Measurements from ENCODE around the gene TMEM41A.
"Not testable (repeated sequence)": the region's sequence is repeated elsewhere in the genome, so short reads cannot be mapped to it uniquely, and the experiment has no call there.

The TMEM41A gene

GRCh38 chr3:185489462-185489861 is 9.4 kb downstream of the TMEM41A start:
- DNase-seq (ENCODE audit: low read depth in 2 of 2, low spot score in 1 of 2): no peak

- DNase-seq (ENCODE audit: low read depth in 2 of 2, low spot score in 1 of 2): no peak
Observed at GRCh38 chr3:185488465-185488864, 10.4 kb downstream of the TMEM41A start.

- no peak for DNase-seq (ENCODE audit: low read depth in 2 of 2, low spot score in 1 of 2)
Observed at GRCh38 chr3:185486394-185486793, 12.4 kb downstream of the TMEM41A start.

- no peak for DNase-seq (ENCODE audit: low read depth in 2 of 2, low spot score in 1 of 2)
Observed at GRCh38 chr3:185484296-185484695, 14.5 kb downstream of the TMEM41A start.

GRCh38 chr3:185479373-185479945 is 19.4 kb downstream of the TMEM41A start:
- DNase-seq (ENCODE audit: low read depth in 2 of 2, low spot score in 1 of 2): no peak

- no peak for DNase-seq (ENCODE audit: low read depth in 2 of 2, low spot score in 1 of 2)
Observed at GRCh38 chr3:185477316-185477715, 21.5 kb downstream of the TMEM41A start.

GRCh38 chr3:185474922-185475321 is 23.9 kb downstream of the TMEM41A start:
- not testable (repeated sequence) for DNase-seq (ENCODE audit: low read depth in 2 of 2, low spot score in 1 of 2)

- no peak for DNase-seq (ENCODE audit: low read depth in 2 of 2, low spot score in 1 of 2)
Observed at GRCh38 chr3:185473290-185473815, 25.5 kb downstream of the TMEM41A start.

- no peak for DNase-seq (ENCODE audit: low read depth in 2 of 2, low spot score in 1 of 2)
Observed at GRCh38 chr3:185470323-185470722, 28.5 kb downstream of the TMEM41A start.

- no peak for DNase-seq (ENCODE audit: low read depth in 2 of 2, low spot score in 1 of 2)
Observed at GRCh38 chr3:185469542-185469941, 29.3 kb downstream of the TMEM41A start.

GRCh38 chr3:185466123-185466522 is 32.7 kb downstream of the TMEM41A start:
- DNase-seq (ENCODE audit: low read depth in 2 of 2, low spot score in 1 of 2): not testable (repeated sequence)

GRCh38 chr3:185465471-185465870 is 33.4 kb downstream of the TMEM41A start:
- no peak for DNase-seq (ENCODE audit: low read depth in 2 of 2, low spot score in 1 of 2)

GRCh38 chr3:185460719-185461350 is 38.0 kb downstream of the TMEM41A start:
- no peak for DNase-seq (ENCODE audit: low read depth in 2 of 2, low spot score in 1 of 2)

GRCh38 chr3:185460309-185460708 is 38.5 kb downstream of the TMEM41A start:
- no peak for DNase-seq (ENCODE audit: low read depth in 2 of 2, low spot score in 1 of 2)

- DNase-seq (ENCODE audit: low read depth in 2 of 2, low spot score in 1 of 2): no peak
Observed at GRCh38 chr3:185457376-185457775, 41.5 kb downstream of the TMEM41A start.

GRCh38 chr3:185451432-185451831 is 47.4 kb downstream of the TMEM41A start:
- not testable (repeated sequence) for DNase-seq (ENCODE audit: low read depth in 2 of 2, low spot score in 1 of 2)

GRCh38 chr3:185448107-185448506 is 50.7 kb downstream of the TMEM41A start:
- no peak for DNase-seq (ENCODE audit: low read depth in 2 of 2, low spot score in 1 of 2)

GRCh38 chr3:185444329-185444728 is 54.5 kb downstream of the TMEM41A start:
- DNase-seq (ENCODE audit: low read depth in 2 of 2, low spot score in 1 of 2): no peak

GRCh38 chr3:185442031-185442430 is 56.8 kb downstream of the TMEM41A start:
- DNase-seq (ENCODE audit: low read depth in 2 of 2, low spot score in 1 of 2): no peak

- DNase-seq (ENCODE audit: low read depth in 2 of 2, low spot score in 1 of 2): no peak
Observed at GRCh38 chr3:185439745-185440466, 58.9 kb downstream of the TMEM41A start.

Data from stimulated activated CD8-positive, alpha-beta memory T cell treated with anti-CD3 and anti-CD28 coated beads, Interleukin-4, amount 100 ng/mL, for 1 hour (primary cell).